ENCODE measurements around the gene KRTAP9-3.
"Not testable (repeated sequence)": the region's sequence is repeated elsewhere in the genome, so short reads cannot be mapped to it uniquely, and the experiment has no call there.

The KRTAP9-3 gene

GRCh38 chr17:41251261-41251660, 19.0 kb downstream of the KRTAP9-3 start:
- no peak for DNase-seq

GRCh38 chr17:41254861-41255260, 22.6 kb downstream of the KRTAP9-3 start:
- DNase-seq = no peak

DNA sequence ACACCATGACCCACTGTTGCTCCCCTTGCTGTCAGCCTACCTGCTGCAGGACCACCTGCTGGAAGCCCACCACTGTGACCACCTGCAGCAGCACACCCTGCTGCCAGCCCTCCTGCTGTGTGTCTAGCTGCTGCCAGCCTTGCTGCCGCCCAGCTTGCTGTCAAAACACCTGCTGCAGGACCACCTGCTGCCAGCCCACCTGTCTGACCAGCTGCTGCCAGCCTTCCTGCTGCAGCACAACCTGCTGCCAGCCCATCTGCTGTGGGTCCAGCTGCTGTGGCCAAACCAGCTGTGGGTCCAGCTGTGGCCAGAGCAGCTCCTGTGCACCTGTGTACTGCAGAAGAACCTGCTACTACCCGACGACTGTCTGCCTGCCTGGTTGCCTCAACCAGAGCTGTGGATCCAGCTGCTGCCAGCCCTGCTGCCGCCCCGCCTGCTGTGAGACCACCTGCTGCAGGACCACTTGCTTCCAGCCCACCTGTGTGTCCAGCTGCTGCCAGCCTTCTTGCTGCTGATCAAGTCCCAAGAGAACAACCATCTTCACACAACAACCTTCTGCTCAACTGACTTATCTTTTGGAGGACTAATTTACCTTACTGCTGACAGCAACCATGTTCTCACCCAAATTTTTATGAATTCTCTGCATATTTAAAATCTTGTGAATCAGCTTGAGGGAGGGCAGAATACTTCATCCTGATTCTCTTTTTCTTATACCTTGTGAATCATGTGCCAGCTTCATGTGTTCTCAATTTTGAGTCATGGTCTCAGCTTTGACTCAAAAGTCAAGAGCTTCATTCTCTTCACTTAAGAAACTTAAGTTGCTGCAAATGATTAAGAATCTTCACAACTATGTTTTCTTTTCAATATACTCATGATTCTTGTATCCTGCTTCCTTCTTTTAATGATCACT, 23.4 kb downstream of the KRTAP9-3 start, which contains the start of gene KRTAP9-9:
Gene KRTAP9-9 (plus strand): TSS at position 4 of the 910 bp plus-strand sequence.
- not testable (repeated sequence) for DNase-seq

DNA sequence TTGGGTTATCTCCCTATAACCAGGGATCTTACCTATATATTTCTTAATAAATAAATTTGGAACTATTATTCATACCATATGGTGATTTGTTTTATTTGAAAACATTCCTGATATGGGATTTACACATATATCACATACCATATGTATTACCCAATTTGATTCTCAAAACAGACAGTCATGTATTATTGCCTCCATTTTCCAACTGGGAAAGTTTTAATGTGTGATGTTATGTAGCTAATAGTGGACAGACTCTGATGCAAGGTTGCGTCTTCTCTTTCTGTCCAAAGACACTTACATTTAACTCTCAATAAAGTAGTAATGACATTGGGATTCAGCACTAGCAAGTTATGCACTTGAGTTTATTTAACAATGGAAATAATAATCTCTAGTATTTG, 24.0 kb downstream of the KRTAP9-3 start:
- no peak for DNase-seq

- DNase-seq = no peak
Measured at GRCh38 chr17:41258406-41258805, 26.2 kb downstream of the KRTAP9-3 start.

GRCh38 chr17:41263212-41263611, 31.0 kb downstream of the KRTAP9-3 start:
- no peak for DNase-seq

DNA sequence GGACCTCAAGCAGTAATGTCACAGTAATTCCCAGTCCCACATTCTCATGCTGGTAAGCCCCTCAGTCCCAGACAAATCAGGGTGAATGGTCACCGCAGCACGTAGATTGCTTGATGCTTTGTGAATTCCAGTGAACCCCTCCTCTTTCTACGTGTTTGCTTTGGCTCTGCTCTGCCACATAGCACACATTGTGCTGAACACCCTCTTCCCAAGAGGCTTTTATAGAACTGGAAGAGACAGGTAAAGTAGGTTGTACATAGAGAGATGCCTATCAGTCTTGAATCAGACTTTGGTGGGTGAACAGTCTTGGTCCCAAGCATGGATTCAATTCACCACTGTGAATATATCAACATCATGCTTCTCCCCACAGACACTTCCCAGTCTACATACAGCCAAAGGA, 32.4 kb downstream of the KRTAP9-3 start:
- no peak for DNase-seq

- no peak for DNase-seq
Measured at GRCh38 chr17:41265078-41265477, 32.8 kb downstream of the KRTAP9-3 start, which contains the start of gene KRTAP9-6. Gene KRTAP9-6, plus strand, starts transcription at chr17:41265378. Its CDS starts 0 bp downstream, at chr17:41265378.

GRCh38 chr17:41267711-41268110, 35.5 kb downstream of the KRTAP9-3 start:
- no peak for DNase-seq

- DNase-seq = not testable (repeated sequence)
Measured at GRCh38 chr17:41271323-41271722, 39.1 kb downstream of the KRTAP9-3 start.

GRCh38 chr17:41271858-41272257, 39.6 kb downstream of the KRTAP9-3 start:
- DNase-seq = no peak

DNA sequence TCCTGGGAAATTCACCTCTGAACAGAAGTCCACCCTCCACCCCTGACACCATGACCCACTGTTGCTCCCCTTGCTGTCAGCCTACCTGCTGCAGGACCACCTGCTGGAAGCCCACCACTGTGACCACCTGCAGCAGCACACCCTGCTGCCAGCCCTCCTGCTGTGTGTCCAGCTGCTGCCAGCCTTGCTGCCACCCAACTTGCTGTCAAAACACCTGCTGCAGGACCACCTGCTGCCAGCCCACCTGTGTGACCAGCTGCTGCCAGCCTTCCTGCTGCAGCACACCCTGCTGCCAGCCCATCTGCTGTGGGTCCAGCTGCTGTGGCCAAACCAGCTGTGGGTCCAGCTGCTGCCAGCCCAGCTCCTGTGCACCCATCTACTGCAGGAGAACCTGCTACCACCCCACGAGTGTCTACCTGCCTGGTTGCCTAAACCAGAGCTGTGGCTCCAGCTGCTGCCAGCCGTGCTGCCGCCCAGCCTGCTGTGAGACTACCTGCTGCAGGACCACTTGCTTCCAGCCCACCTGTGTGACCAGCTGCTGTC, 43.5 kb downstream of the KRTAP9-3 start, which contains the start of gene KRTAP9-7:
Gene KRTAP9-7 (plus strand): TSS at position 51 of the 543 bp plus-strand sequence. CDS start 0 bp downstream, at position 51.
- not testable (repeated sequence) for DNase-seq

DNA sequence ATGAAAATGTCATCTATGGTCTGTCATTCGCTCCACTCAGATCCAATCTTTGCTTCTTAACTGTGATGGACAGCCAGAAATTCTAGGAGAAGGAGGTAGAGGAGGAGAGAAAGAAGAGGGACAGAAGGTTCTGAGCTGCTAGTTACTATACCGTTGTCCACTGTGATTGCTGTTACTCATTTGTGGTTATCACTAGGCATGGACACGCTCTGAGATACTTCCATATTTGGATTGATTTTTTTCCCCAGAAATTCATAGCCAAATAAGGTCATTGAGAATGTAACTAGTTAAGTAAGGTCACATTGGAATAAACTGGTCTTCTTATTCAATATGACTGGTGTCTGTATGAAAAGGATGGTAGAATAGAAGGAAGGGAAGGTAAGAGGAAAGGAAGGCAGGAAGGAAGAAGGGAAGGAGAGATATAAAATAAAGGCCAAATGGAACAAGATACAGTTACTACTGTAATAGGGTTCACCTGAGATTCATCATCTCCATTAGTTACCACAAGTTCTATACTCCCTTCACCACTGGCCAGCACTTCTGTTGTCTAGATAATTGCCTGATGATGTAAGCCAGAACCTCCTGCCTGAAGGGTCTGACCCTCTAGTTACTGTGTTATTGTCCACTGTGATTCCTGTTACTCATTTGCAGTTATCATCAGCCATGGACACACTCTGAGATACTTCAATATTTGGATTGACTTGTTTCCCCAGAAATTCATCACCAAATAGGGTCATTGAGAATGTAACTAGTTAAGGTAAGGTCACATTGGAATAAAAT, 46.1 kb downstream of the KRTAP9-3 start:
- DNase-seq = no peak
